ENCODE data around the gene SERPINE2.
"Not testable (repeated sequence)": the region's sequence is repeated elsewhere in the genome, so short reads cannot be mapped to it uniquely, and the experiment has no call there.

Gene SERPINE2

GRCh38 chr2:224008702-224009261, 30.3 kb downstream of the SERPINE2 start:
- peak overlapping the region; percentile 33; the same call in 1 of the 2 replicates for H3K9ac ChIP-seq (ENCODE audit: low read depth, low read length)
- H3K4me3 ChIP-seq (ENCODE audit: low read length): peak overlapping the region; percentile 3; the same call in 1 of the 2 replicates
- no peaks in the 10 kb centered on the region for H3K27me3 ChIP-seq (ENCODE audit: insufficient read depth, low read length)
- H3K36me3 ChIP-seq (ENCODE audit: insufficient read depth, low read depth, low read length): no peaks in the 10 kb centered on the region
- H3K9me3 ChIP-seq (ENCODE audit: insufficient read depth, low read depth, low read length): no peaks in the 10 kb centered on the region
- peaks cover 23% of the 10 kb centered on the region for H3K4me1 ChIP-seq (ENCODE audit: insufficient read depth, low read length)
- no peak overlapping the region for H3K27ac ChIP-seq (ENCODE audit: low read length)

- Histone ChIP-seq H3K27me3 (ENCODE audit: insufficient read depth, low read length) (no peaks in the 10 kb centered on the region), H3K4me3 (ENCODE audit: low read length) (no peak overlapping the region), H3K36me3 (ENCODE audit: insufficient read depth, low read depth, low read length) (peaks cover 17% of the 10 kb centered on the region), H3K4me1 (ENCODE audit: insufficient read depth, low read length) (peaks cover 11% of the 10 kb centered on the region; the same call in 1 of the 2 replicates), H3K27ac (ENCODE audit: low read length) (no peak overlapping the region), H3K9ac (ENCODE audit: low read depth, low read length) (no peak overlapping the region), H3K9me3 (ENCODE audit: insufficient read depth, low read depth, low read length) (no peaks in the 10 kb centered on the region)
Observed at GRCh38 chr2:224004105-224004695, 34.9 kb downstream of the SERPINE2 start.

GRCh38 chr2:224000662-224001061, 38.4 kb downstream of the SERPINE2 start:
- peaks cover 23% of the 10 kb centered on the region for H3K36me3 ChIP-seq (ENCODE audit: insufficient read depth, low read depth, low read length)
- H3K4me3 ChIP-seq (ENCODE audit: low read length); H3K9me3 ChIP-seq (ENCODE audit: insufficient read depth, low read depth, low read length); H3K27ac ChIP-seq (ENCODE audit: low read length); H3K9ac ChIP-seq (ENCODE audit: low read depth, low read length); H3K27me3 ChIP-seq (ENCODE audit: insufficient read depth, low read length); H3K4me1 ChIP-seq (ENCODE audit: insufficient read depth, low read length): not testable (repeated sequence)

GRCh38 chr2:223999862-224000261, 39.2 kb downstream of the SERPINE2 start:
- no peaks in the 10 kb centered on the region for H3K27me3 ChIP-seq (ENCODE audit: insufficient read depth, low read length)
- H3K9me3 ChIP-seq (ENCODE audit: insufficient read depth, low read depth, low read length): no peaks in the 10 kb centered on the region
- peaks cover 27% of the 10 kb centered on the region for H3K36me3 ChIP-seq (ENCODE audit: insufficient read depth, low read depth, low read length)
- H3K9ac ChIP-seq (ENCODE audit: low read depth, low read length): no peak overlapping the region
- H3K4me3 ChIP-seq (ENCODE audit: low read length): no peak overlapping the region
- peaks cover 6% of the 10 kb centered on the region; the same call in 1 of the 2 replicates for H3K4me1 ChIP-seq (ENCODE audit: insufficient read depth, low read length)
- no peak overlapping the region for H3K27ac ChIP-seq (ENCODE audit: low read length)

GRCh38 chr2:223998948-223999347, 40.1 kb downstream of the SERPINE2 start:
- no peak overlapping the region for H3K27ac ChIP-seq (ENCODE audit: low read length)
- no peaks in the 10 kb centered on the region for H3K9me3 ChIP-seq (ENCODE audit: insufficient read depth, low read depth, low read length)
- H3K4me3 ChIP-seq (ENCODE audit: low read length): no peak overlapping the region
- H3K4me1 ChIP-seq (ENCODE audit: insufficient read depth, low read length): peaks cover 1% of the 10 kb centered on the region; the same call in 1 of the 2 replicates
- no peaks in the 10 kb centered on the region for H3K27me3 ChIP-seq (ENCODE audit: insufficient read depth, low read length)
- H3K9ac ChIP-seq (ENCODE audit: low read depth, low read length): no peak overlapping the region
- peaks cover 27% of the 10 kb centered on the region for H3K36me3 ChIP-seq (ENCODE audit: insufficient read depth, low read depth, low read length)

- H3K36me3 ChIP-seq (ENCODE audit: insufficient read depth, low read depth, low read length): peaks cover 27% of the 10 kb centered on the region
- no peaks in the 10 kb centered on the region for H3K27me3 ChIP-seq (ENCODE audit: insufficient read depth, low read length)
- no peak overlapping the region for H3K9ac ChIP-seq (ENCODE audit: low read depth, low read length)
- H3K9me3 ChIP-seq (ENCODE audit: insufficient read depth, low read depth, low read length): no peaks in the 10 kb centered on the region
- no peak overlapping the region for H3K4me3 ChIP-seq (ENCODE audit: low read length)
- no peaks in the 10 kb centered on the region for H3K4me1 ChIP-seq (ENCODE audit: insufficient read depth, low read length)
- H3K27ac ChIP-seq (ENCODE audit: low read length): no peak overlapping the region
Observed at GRCh38 chr2:223997938-223998337, 41.1 kb downstream of the SERPINE2 start.

- Histone ChIP-seq H3K9me3 (ENCODE audit: insufficient read depth, low read depth, low read length) (no peaks in the 10 kb centered on the region), H3K27ac (ENCODE audit: low read length) (no peak overlapping the region), H3K27me3 (ENCODE audit: insufficient read depth, low read length) (no peaks in the 10 kb centered on the region), H3K4me1 (ENCODE audit: insufficient read depth, low read length) (no peaks in the 10 kb centered on the region), H3K36me3 (ENCODE audit: insufficient read depth, low read depth, low read length) (peaks cover 25% of the 10 kb centered on the region), H3K9ac (ENCODE audit: low read depth, low read length) (no peak overlapping the region), H3K4me3 (ENCODE audit: low read length) (no peak overlapping the region)
Observed at GRCh38 chr2:223996391-223996790, 42.7 kb downstream of the SERPINE2 start.

GRCh38 chr2:223995569-223995968, 43.5 kb downstream of the SERPINE2 start:
- Histone ChIP-seq H3K9me3 (ENCODE audit: insufficient read depth, low read depth, low read length) (no peaks in the 10 kb centered on the region), H3K9ac (ENCODE audit: low read depth, low read length) (no peak overlapping the region), H3K4me3 (ENCODE audit: low read length) (no peak overlapping the region), H3K36me3 (ENCODE audit: insufficient read depth, low read depth, low read length) (peaks cover 22% of the 10 kb centered on the region), H3K4me1 (ENCODE audit: insufficient read depth, low read length) (no peaks in the 10 kb centered on the region), H3K27ac (ENCODE audit: low read length) (no peak overlapping the region), H3K27me3 (ENCODE audit: insufficient read depth, low read length) (no peaks in the 10 kb centered on the region)

GRCh38 chr2:223994562-223995162, 44.4 kb downstream of the SERPINE2 start:
- Histone ChIP-seq H3K4me1 (ENCODE audit: insufficient read depth, low read length) (no peaks in the 10 kb centered on the region), H3K36me3 (ENCODE audit: insufficient read depth, low read depth, low read length) (peaks cover 16% of the 10 kb centered on the region; the same call in 1 of the 2 replicates), H3K4me3 (ENCODE audit: low read length) (no peak overlapping the region), H3K27ac (ENCODE audit: low read length) (no peak overlapping the region), H3K9ac (ENCODE audit: low read depth, low read length) (no peak overlapping the region), H3K27me3 (ENCODE audit: insufficient read depth, low read length) (no peaks in the 10 kb centered on the region), H3K9me3 (ENCODE audit: insufficient read depth, low read depth, low read length) (no peaks in the 10 kb centered on the region)

GRCh38 chr2:223993634-223994232, 45.4 kb downstream of the SERPINE2 start:
- no peak overlapping the region for H3K27ac ChIP-seq (ENCODE audit: low read length)
- no peaks in the 10 kb centered on the region for H3K9me3 ChIP-seq (ENCODE audit: insufficient read depth, low read depth, low read length)

GRCh38 chr2:223991611-223992010, 47.5 kb downstream of the SERPINE2 start:
- Histone ChIP-seq H3K27me3 (ENCODE audit: insufficient read depth, low read length) (no peaks in the 10 kb centered on the region), H3K4me3 (ENCODE audit: low read length) (no peak overlapping the region), H3K9me3 (ENCODE audit: insufficient read depth, low read depth, low read length) (no peaks in the 10 kb centered on the region), H3K4me1 (ENCODE audit: insufficient read depth, low read length) (no peaks in the 10 kb centered on the region), H3K27ac (ENCODE audit: low read length) (no peak overlapping the region), H3K9ac (ENCODE audit: low read depth, low read length) (no peak overlapping the region), H3K36me3 (ENCODE audit: insufficient read depth, low read depth, low read length) (peaks cover 21% of the 10 kb centered on the region)

More at GRCh38 chr2:223993634-223994232, 45.4 kb downstream of the SERPINE2 start:
- H3K27me3 ChIP-seq (ENCODE audit: insufficient read depth, low read length): no peaks in the 10 kb centered on the region
- no peak overlapping the region for H3K4me3 ChIP-seq (ENCODE audit: low read length)
- no peak overlapping the region for H3K9ac ChIP-seq (ENCODE audit: low read depth, low read length)
- H3K36me3 ChIP-seq (ENCODE audit: insufficient read depth, low read depth, low read length): peaks cover 16% of the 10 kb centered on the region; the same call in 1 of the 2 replicates
- no peaks in the 10 kb centered on the region for H3K4me1 ChIP-seq (ENCODE audit: insufficient read depth, low read length)

- Histone ChIP-seq H3K36me3 (ENCODE audit: insufficient read depth, low read depth, low read length) (peaks cover 27% of the 10 kb centered on the region), H3K27me3 (ENCODE audit: insufficient read depth, low read length) (no peaks in the 10 kb centered on the region), H3K4me3 (ENCODE audit: low read length) (no peak overlapping the region)
Observed at GRCh38 chr2:223989856-223990232, 49.2 kb downstream of the SERPINE2 start.

More at GRCh38 chr2:223989856-223990232, 49.2 kb downstream of the SERPINE2 start:
- Histone ChIP-seq H3K9me3 (ENCODE audit: insufficient read depth, low read depth, low read length) (no peaks in the 10 kb centered on the region), H3K4me1 (ENCODE audit: insufficient read depth, low read length) (no peaks in the 10 kb centered on the region), H3K9ac (ENCODE audit: low read depth, low read length) (no peak overlapping the region), H3K27ac (ENCODE audit: low read length) (no peak overlapping the region)

Data from iPS-20b (cell line).